K562 (cell line): ENCODE results near the gene HDLBP. TPM values are rescaled to one million over a fixed set of nuclear protein-coding genes. Genes with fewer than 3 reads are reported as not detected.

Source experiments
- ATAC-seq: fragments of 200-7000 bp; cut with Tn5 transposase; 3 replicates; pipeline ENCODE4 v1.9.1; 2020; ENCODE audit warnings: moderate library complexity
- BruUV-seq: library from RNA; stranded (reverse); fragments of 400-500 nt; replicated peaks from 2 replicates; lab custom pipeline; 2021; lab: Mats Ljungman, UMichigan
- CTCF ChIA-PET: fragments of 300-600 bp; formaldehyde crosslinking; extraction: SDS; loops from one replicate; lab custom pipeline; 2021; ENCODE audit warnings: low intra/inter-chr PET ratio; lab: Yijun Ruan, JAX
- POLR2A ChIA-PET: fragments of 300-600, 350-650 bp; sonication (Branson Sonifier 250); formaldehyde crosslinking; extraction: SDS; loops from one replicate; lab custom pipeline; 2021; ENCODE audit warnings: antibody characterized with exemption, inconsistent platforms; lab: Yijun Ruan, JAX
- DNase-seq, 4 experiments: peaks; one replicate each; pipeline versions ENCODE4 v3.0.0 to v3.0.0-alpha.2; 2011 to 2018; ENCODE audit warnings: low spot score in 3 of 4, mixed read lengths in 3 of 4; ENCODE audit errors: extremely low read depth in 1 of 4
- FAIRE-seq: peaks from 2 replicates; lab custom pipeline; 2011; peaks lifted over from hg19 to GRCh38; lab: Jason Lieb, UNC
- H2AFZ ChIP-seq: 2 replicates; pipeline ENCODE4 v1.6.0; 2011; ENCODE audit warnings: low read depth, low read length, control low read depth, inconsistent platforms
- H3K27ac ChIP-seq: fragments of 200-600 bp; 3 replicates; pipeline ENCODE4 v1.8.0; 2011; ENCODE audit warnings: low read depth, mild to moderate bottlenecking, control low read depth, inconsistent platforms, low read length, moderate library complexity, mixed read lengths; ENCODE audit errors: extremely low read depth
- H3K27me3 ChIP-seq, 2 experiments: fragments of 300-600 bp in 1 of 2; 2 replicates in 1 of 2; 3 replicates in 1 of 2; pipeline versions ENCODE4 v1.6.0 to v1.8.0; 2011; ENCODE audit warnings: inconsistent platforms in 2 of 2, low read length in 2 of 2, mild to moderate bottlenecking in 1 of 2, mixed read lengths in 1 of 2, moderate library complexity in 1 of 2; ENCODE audit not compliant: control insufficient read depth in 2 of 2, insufficient read depth in 2 of 2
- H3K36me3 ChIP-seq: fragments of 300-600 bp; 3 replicates; pipeline ENCODE4 v1.8.0; 2011; ENCODE audit warnings: mild to moderate bottlenecking, low read length, inconsistent platforms; ENCODE audit not compliant: control insufficient read depth, insufficient read depth
- H3K4me1 ChIP-seq, 2 experiments: fragments of 200-600 bp in 1 of 2; replicated peaks in 1 of 2; 2 replicates in 1 of 2; 3 replicates in 1 of 2; pipeline versions ENCODE4 v1.5.1 to v1.8.0; 2011; ENCODE audit warnings: inconsistent platforms in 2 of 2, low read length in 2 of 2, mild to moderate bottlenecking in 1 of 2, mixed read lengths in 1 of 2, moderate library complexity in 1 of 2; ENCODE audit not compliant: control insufficient read depth in 2 of 2, insufficient read depth in 2 of 2
- H3K4me2 ChIP-seq: 2 replicates; pipeline ENCODE4 v1.6.1; 2011; ENCODE audit warnings: low read length, control low read depth, inconsistent platforms, mixed read lengths; ENCODE audit not compliant: insufficient read depth
- H3K4me3 ChIP-seq: fragments of 200-600 bp; sonication (generic), shearing (Covaris generic); 2 replicates; pipeline ENCODE4 v1.5.1; 2016; ENCODE audit warnings: control low read depth, inconsistent platforms
- H3K79me2 ChIP-seq: fragments of 200-600 bp; 3 replicates; pipeline ENCODE4 v1.8.0; 2011; ENCODE audit warnings: low read length, inconsistent platforms; ENCODE audit not compliant: control insufficient read depth, insufficient read depth
- H3K9ac ChIP-seq, 2 experiments: 2 replicates each; pipeline versions ENCODE4 v1.6.0 to v1.6.1; 2011; ENCODE audit warnings: low read depth in 2 of 2, low read length in 2 of 2, control low read depth in 1 of 2, inconsistent platforms in 1 of 2, mild to moderate bottlenecking in 1 of 2, mixed read lengths in 1 of 2; ENCODE audit not compliant: insufficient read depth in 1 of 2
- H3K9me1 ChIP-seq: one replicate; pipeline ENCODE4 v1.6.0; 2011; ENCODE audit warnings: inconsistent platforms, mild to moderate bottlenecking, low read length, moderate library complexity; ENCODE audit not compliant: control insufficient read depth, insufficient read depth
- H3K9me3 ChIP-seq: replicated peaks from 2 replicates; pipeline ENCODE4 v1.5.1; 2011; ENCODE audit warnings: low read depth, low read length, inconsistent platforms; ENCODE audit not compliant: control insufficient read depth, insufficient read depth
- H4K20me1 ChIP-seq: replicated peaks from 2 replicates; pipeline ENCODE4 v1.6.1; 2011; ENCODE audit warnings: low read length, inconsistent platforms, mixed read lengths; ENCODE audit not compliant: control insufficient read depth, insufficient read depth
- ASH1L ChIP-seq: fragments of 450-650 bp; IDR thresholded peaks from 2 replicates; pipeline ENCODE4 v1.6.1; 2018; ENCODE audit warnings: borderline replicate concordance, mild to moderate bottlenecking, low read depth; ENCODE audit not compliant: partially characterized antibody
- EP400 ChIP-seq: fragments of 450-650 bp; IDR thresholded peaks from 2 replicates; pipeline ENCODE4 v1.6.1; 2017; ENCODE audit warnings: antibody characterized with exemption, mild to moderate bottlenecking, moderate library complexity
- EZH2 ChIP-seq: IDR thresholded peaks from 2 replicates; pipeline ENCODE4 v1.6.1; 2012; ENCODE audit warnings: low read depth, mild to moderate bottlenecking, inconsistent platforms, low read length, borderline replicate concordance
- FOXP4 ChIP-seq: sonication (generic); formaldehyde crosslinking; IDR thresholded peaks from 2 replicates; pipeline ENCODE4 v1.8.0; 2022; ENCODE audit warnings: mild to moderate bottlenecking, missing genetic modification reagents, borderline replicate concordance
- HMG20B ChIP-seq: fragments of 250-450 bp; sonication (Bioruptor Pico); IDR thresholded peaks from 2 replicates; pipeline ENCODE4 v1.5.0; 2021; ENCODE audit warnings: mild to moderate bottlenecking
- MAFF ChIP-seq: IDR thresholded peaks from 2 replicates; pipeline ENCODE4 v1.6.1; 2012; ENCODE audit warnings: low read length, improper control_type of control experiment
- NR3C1 ChIP-seq: sonication (generic); formaldehyde crosslinking; IDR thresholded peaks from 2 replicates; pipeline ENCODE4 v1.8.1; 2022; ENCODE audit warnings: missing genetic modification reagents
- POU5F1 ChIP-seq: fragments of 150-350 bp; IDR thresholded peaks from 2 replicates; pipeline ENCODE4 v1.6.1; 2014; ENCODE audit warnings: borderline replicate concordance, low read length, low read depth, mild to moderate bottlenecking; ENCODE audit not compliant: partially characterized antibody
- THRAP3 ChIP-seq: fragments of 450-650 bp; IDR thresholded peaks from 2 replicates; pipeline ENCODE4 v1.6.1; 2016; ENCODE audit warnings: mild to moderate bottlenecking, inconsistent platforms, borderline replicate concordance
- ZNF785 ChIP-seq: fragments of 250-450 bp; sonication (Bioruptor Pico); IDR thresholded peaks from 2 replicates; pipeline ENCODE4 v1.4.0; 2020; ENCODE audit warnings: mild to moderate bottlenecking
- WGBS: fragments of 100-300 bp; shearing (Covaris generic); methylation state at CpG from one replicate; pipeline ENCODE4 v1.1.6; 2016; ENCODE audit warnings: low coverage, mixed read lengths; ENCODE audit not compliant: insufficient coverage; ENCODE audit errors: missing lambda C conversion rate; 5-methylcytosine and 5-hydroxymethylcytosine counted together
- in situ Hi-C: fragments of 300-500 bp; cut with MboI; formaldehyde crosslinking; loops from 4 replicates; pipeline ENCODE4 v1.15.0; 2018; ENCODE audit warnings: inconsistent platforms, mixed read lengths
- intact Hi-C: fragments of 100-400 bp; cut with micrococcal nuclease; formaldehyde crosslinking; loops from 2 replicates; pipeline ENCODE4 v1.14.2; 2022
- polyA plus RNA-seq, 8 experiments: library from polyadenylated mRNA; depleted of rRNA in 4 of 8; stranded (reverse) in 5 of 8; unstranded in 3 of 8; fragments of >200 nt; fragmentation: Nextera tagmentation in 2 of 8; fragmentation: Illumina TruSeq in 1 of 8; extraction: Ambion mirVana in 2 of 8; extraction: Trizol in 1 of 8; gene quantifications; 2 replicates each; pipeline versions ENCODE4 v1.2.1 to v1.2.3, GENCODE V29; 2011 to 2014; ENCODE audit warnings: inconsistent platforms in 1 of 8, missing spikeins in 1 of 8
- total RNA-seq, 7 experiments: library from RNA; depleted of rRNA in 6 of 7; stranded (reverse); fragments of >200 nt in 6 of 7; fragmentation: Illumina TruSeq in 2 of 7; extraction: Trizol in 2 of 7; gene quantifications; 2 replicates each; pipeline versions ENCODE4 v1.2.1 to v1.2.3, GENCODE V29; 2011 to 2021; ENCODE audit warnings: low replicate concordance in 1 of 7
- TF ChIP-seq, protein P1 (sequence below): sonication (generic); formaldehyde crosslinking; IDR thresholded peaks from 2 replicates; pipeline ENCODE4 v1.8.0; 2023; ENCODE audit warnings: mild to moderate bottlenecking, missing genetic modification reagents
- TF ChIP-seq, protein P2 (sequence below): fragments of 450-650 bp; IDR thresholded peaks from 2 replicates; pipeline ENCODE4 v1.7.0; 2016; ENCODE audit warnings: borderline replicate concordance

The HDLBP gene
- total and polyA plus RNA-seq, 9 of the 15 experiments (the other 6 are each of a cell fraction or from before 2014, with no cell fraction given) = 24.4 to 378 (median 146) TPM

DNA sequence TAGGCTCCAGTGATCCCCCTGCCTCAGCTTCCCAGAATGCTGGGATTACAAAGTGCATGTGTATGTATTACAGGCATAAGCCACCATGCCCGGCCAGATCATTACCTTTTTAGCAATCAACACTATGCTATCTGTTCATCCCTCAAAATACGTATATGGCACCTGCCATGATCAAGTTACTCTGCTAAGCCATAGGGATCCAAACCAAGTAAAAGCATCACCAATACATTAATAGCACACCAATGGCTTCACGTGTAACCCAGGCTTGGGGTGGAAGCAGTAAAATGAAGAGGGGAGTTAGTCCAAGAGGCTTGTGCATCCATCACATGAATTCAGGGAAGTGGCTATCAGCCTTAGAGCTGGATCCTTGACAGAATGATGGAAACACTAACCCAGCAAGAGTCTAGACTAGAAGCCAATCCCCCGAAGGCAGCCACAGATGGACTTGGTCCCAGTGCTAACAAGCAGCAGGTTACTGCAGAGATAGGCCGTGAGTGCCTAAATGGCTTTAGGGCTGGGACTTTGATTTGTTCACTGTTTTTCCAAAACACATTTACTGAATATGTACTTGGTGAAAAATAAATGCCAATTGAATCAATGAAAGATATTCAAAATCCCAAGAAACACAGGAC is 11.3 kb downstream of the HDLBP start:
- ChIA-PET POLR2A (interaction anchor here (2.2 to 6.9 kb wide), 2 partner anchors 11 to 15 kb away, joined by 8 to 64 read pairs; partner anchors contain the start of genes HDLBP and SEPTIN2), CTCF (no interaction called here)
- ATAC-seq (no peak), FAIRE-seq (peak; percentile 15), DNase-seq (no peak)
- H3K9me1 ChIP-seq = peaks cover 3% of the 10 kb centered on the region
- no TSS peak for BruUV-seq
- H3K79me2 ChIP-seq = peaks cover 97% of the 10 kb centered on the region
- H4K20me1 ChIP-seq = peaks cover 43% of the 10 kb centered on the region
- no peak overlapping the region for H3K4me2 ChIP-seq
- in situ Hi-C loops = no loop called here
- H3K9ac ChIP-seq = no peak overlapping the region; a peak in 1 of 4 replicates
- H2AFZ ChIP-seq = no peak overlapping the region
- H3K36me3 ChIP-seq = peaks cover 18% of the 10 kb centered on the region; the same call in 2 of the 3 replicates
- no peak overlapping the region for H3K27ac ChIP-seq
- intact Hi-C loops = no loop called here
- H3K4me3 ChIP-seq = no peak overlapping the region
- H3K4me1 ChIP-seq = peaks cover 24 to 27% of the 10 kb centered on the region in 2 experiments; a peak in 4 of 5 replicates
- no peaks in the 10 kb centered on the region for H3K27me3 ChIP-seq
- no peaks in the 10 kb centered on the region for H3K9me3 ChIP-seq
- 59% methylated on average over 5 of the region's 5 CpGs for WGBS
- TF ChIP-seq THRAP3 (no peak), EZH2 (no peak), POU5F1 (no peak), FOXP4 (CRISPR knock-in tag) (no peak), HMG20B (CRISPR knock-in tag) (no peak), EP400 (no peak), ASH1L (no peak), NR3C1 (no peak), MAFF (no peak), ZNF785 (CRISPR knock-in tag) (no peak)
- TF ChIP-seq, protein P1, sequence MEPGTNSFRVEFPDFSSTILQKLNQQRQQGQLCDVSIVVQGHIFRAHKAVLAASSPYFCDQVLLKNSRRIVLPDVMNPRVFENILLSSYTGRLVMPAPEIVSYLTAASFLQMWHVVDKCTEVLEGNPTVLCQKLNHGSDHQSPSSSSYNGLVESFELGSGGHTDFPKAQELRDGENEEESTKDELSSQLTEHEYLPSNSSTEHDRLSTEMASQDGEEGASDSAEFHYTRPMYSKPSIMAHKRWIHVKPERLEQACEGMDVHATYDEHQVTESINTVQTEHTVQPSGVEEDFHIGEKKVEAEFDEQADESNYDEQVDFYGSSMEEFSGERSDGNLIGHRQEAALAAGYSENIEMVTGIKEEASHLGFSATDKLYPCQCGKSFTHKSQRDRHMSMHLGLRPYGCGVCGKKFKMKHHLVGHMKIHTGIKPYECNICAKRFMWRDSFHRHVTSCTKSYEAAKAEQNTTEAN (CRISPR knock-in tag) = no peak
- TF ChIP-seq, protein P2, sequence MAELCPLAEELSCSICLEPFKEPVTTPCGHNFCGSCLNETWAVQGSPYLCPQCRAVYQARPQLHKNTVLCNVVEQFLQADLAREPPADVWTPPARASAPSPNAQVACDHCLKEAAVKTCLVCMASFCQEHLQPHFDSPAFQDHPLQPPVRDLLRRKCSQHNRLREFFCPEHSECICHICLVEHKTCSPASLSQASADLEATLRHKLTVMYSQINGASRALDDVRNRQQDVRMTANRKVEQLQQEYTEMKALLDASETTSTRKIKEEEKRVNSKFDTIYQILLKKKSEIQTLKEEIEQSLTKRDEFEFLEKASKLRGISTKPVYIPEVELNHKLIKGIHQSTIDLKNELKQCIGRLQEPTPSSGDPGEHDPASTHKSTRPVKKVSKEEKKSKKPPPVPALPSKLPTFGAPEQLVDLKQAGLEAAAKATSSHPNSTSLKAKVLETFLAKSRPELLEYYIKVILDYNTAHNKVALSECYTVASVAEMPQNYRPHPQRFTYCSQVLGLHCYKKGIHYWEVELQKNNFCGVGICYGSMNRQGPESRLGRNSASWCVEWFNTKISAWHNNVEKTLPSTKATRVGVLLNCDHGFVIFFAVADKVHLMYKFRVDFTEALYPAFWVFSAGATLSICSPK = no peak
